H4 (cell line): Measurements from ENCODE around the gene PFKFB3. TPM values are rescaled to one million over a fixed set of nuclear protein-coding genes. Genes with fewer than 3 reads are reported as not detected.
"Not testable (repeated sequence)": the region's sequence is repeated elsewhere in the genome, so short reads cannot be mapped to it uniquely, and the experiment has no call there.

ENCODE experiments used
- DNase-seq: peaks from one replicate; pipeline ENCODE4 v3.0.0-alpha.2; 2015; ENCODE audit warnings: low spot score
- total RNA-seq: library from RNA; depleted of rRNA; stranded (reverse); fragments of >200 nt; shearing (Covaris generic); gene quantifications from 2 replicates; pipeline ENCODE4 v1.2.3, GENCODE V29; 2014

The PFKFB3 gene
- total RNA-seq, 1 experiment from 2014 or later: 11.3 TPM

DNA sequence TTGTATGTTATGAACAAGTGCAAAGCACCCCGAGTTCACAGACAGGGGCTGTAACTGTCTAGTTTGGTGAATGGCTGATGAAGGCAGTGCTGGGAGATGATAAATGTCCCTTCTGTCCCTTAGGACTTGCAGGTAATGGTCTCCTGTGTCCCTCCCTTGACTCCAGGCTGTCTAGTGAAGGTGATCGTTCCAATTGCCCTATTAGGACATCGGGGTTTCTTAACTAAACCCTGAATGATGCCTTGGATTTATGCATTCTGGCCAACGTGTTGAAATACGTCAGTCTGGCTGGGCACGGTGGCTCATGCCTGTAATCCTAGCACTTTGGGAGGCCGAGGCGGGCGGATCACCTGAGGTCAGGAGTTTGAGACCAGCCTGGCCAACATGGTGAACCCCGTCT, 69.4 kb downstream of the PFKFB3 start:
- no peak for DNase-seq

GRCh38 chr10:6273351-6273750, 70.6 kb downstream of the PFKFB3 start:
- DNase-seq: no peak

DNA sequence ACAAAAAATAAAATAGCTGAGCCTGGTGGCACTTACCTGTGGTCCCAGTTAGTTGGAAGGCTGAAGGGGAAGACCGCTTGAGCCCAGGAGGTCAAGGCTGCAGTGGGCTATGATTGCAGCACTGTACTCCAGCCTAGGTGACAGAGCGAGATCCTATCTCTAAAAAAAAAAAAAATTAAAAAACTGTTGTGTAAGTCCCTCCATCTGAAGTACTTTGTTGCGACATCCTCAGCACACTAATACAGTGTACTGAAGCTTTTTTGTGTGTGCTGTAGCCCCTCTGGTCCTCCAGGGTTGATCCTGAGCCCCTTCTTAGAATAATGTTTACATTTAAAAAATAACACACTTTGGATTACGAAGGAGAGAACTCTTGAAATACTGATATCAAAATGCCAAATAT, 71.3 kb downstream of the PFKFB3 start:
- no peak for DNase-seq

DNA sequence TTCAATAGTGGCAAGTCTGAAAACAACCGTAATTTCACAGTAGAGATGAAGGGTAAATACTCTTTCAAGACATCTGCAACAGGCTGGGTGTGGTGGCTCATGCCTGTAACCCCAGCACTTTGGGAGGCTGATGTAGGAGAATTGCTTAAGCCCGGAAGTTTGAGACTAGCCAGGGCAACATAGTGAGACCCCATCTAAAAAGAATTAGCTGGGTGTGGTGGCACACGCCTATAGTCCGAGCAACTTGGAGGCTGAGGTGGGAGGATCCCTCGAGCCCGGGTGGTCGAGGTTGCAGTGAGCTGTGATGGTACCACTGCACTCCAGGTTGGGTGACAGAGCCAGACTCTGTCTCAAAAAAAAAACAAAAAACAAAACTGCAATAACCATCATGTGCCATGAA, 71.8 kb downstream of the PFKFB3 start:
- DNase-seq: no peak

- peak; percentile 96 for DNase-seq
These were observed 72.6 kb downstream of the PFKFB3 start for GRCh38 chr10:6275022-6275997.

- no peak for DNase-seq
These were observed 73.6 kb downstream of the PFKFB3 start for GRCh38 chr10:6276356-6276755.

- DNase-seq: no peak
These were observed 75.9 kb downstream of the PFKFB3 start for GRCh38 chr10:6278519-6279120.

- peak; percentile 49 for DNase-seq
These were observed 77.0 kb downstream of the PFKFB3 start for GRCh38 chr10:6279540-6280267.

DNA sequence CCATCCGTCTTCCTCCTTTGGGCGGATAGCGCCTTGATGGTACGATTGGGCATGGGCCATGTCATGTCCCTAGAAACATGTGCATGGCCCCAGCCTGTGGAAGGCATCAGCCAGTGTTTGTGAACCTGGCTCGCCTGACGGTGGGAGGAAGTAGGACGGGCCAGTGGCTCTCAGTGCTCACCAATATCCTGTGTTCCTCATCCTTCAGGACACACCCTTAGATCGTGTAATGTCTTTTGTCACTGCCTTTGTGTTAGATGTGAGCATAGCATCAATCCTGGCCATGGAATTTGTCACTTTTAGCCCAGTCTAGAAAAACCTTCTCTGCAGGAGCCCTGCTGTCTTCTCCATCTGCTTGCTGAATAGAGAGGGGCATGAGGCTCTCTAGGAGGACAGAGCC, 77.6 kb downstream of the PFKFB3 start:
- DNase-seq: no peak

DNA sequence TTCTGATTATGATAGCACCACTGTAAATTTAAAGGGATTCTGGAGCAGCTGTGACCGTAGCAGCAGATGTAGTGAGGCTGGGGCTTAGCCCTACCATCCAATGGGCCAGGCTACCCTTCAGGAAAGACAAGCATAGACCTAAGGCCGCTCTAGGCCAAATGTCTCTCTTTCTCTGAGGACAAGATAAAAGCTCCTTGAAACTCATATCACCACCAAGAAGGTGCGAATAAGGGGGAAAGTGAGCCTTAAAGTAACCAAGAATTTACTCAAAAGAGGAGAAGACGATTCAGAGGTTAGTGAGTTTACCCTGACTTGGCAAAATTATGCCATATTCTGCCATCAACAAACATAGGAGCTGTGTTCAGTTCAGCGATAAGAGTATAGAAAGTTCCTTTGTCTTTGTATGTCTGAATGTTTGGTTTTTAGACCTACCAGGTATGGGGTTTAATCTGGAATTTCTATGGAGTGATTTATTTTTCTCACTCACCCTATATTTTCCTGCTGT, 79.8 kb downstream of the PFKFB3 start:
- DNase-seq: no peak

DNA sequence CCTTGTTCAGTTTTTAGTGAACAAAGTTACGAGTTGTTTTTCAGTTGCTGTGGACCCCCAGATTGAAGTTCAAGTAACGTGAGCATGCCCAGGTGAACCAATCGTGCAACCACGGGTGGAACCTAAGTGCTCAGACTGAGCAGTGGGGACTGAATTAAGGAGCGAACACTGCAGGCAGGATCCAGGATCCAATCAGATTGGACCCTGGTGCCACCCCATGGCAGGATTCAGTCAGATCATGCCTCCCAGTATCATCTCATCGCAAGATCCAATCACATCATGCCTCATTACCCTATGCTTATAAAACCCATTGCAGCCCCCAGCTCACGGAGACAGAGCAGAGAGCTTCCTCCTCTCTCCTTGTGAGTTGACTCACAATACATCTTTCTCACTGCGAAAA, 80.9 kb downstream of the PFKFB3 start:
- DNase-seq: no peak

DNA sequence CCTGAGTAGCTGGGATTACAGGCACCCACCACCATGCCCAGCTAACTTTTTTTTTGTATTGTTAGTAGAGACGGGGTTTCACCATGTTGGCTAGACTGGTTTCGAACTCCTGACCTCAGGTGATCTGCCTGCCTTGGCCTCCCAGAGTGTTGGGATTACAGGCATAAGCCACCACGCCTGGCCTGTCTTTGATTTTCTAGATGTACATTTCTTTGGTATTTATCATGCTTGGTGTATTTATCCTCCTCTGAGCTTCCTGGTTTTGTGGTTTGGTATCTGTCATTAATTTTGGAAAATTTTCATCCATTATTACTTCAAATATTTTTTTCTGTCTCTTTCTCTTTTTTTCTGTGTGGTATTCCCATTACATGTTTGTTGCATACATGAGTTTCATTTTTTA, 87.9 kb downstream of the PFKFB3 start:
- DNase-seq: not testable (repeated sequence)

DNA sequence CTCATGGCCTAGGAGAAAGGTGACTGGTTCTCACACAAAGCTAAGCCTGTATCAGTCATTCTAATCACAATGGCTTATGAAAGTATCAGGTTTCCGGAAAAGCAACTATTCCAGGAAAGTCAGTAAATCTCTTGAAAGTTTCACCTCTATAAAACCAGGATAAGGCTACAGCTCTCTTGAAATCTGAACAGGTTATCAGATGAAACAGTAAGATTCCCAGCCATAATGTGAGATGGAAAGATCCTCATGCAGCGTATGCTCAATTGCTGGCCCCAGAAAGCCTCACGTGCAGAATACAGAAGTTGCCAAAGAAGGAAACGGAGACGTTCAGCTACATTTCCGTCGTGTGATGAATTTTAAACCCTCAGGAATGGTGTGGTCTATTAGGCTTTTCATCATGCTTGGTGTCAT, 90.0 kb downstream of the PFKFB3 start:
- DNase-seq: no peak

- not testable (repeated sequence) for DNase-seq
These were observed 93.7 kb downstream of the PFKFB3 start for GRCh38 chr10:6296425-6296824.

GRCh38 chr10:6296828-6297251, 94.1 kb downstream of the PFKFB3 start:
- DNase-seq: no peak

GRCh38 chr10:6297522-6297921, 94.8 kb downstream of the PFKFB3 start:
- no peak for DNase-seq

DNA sequence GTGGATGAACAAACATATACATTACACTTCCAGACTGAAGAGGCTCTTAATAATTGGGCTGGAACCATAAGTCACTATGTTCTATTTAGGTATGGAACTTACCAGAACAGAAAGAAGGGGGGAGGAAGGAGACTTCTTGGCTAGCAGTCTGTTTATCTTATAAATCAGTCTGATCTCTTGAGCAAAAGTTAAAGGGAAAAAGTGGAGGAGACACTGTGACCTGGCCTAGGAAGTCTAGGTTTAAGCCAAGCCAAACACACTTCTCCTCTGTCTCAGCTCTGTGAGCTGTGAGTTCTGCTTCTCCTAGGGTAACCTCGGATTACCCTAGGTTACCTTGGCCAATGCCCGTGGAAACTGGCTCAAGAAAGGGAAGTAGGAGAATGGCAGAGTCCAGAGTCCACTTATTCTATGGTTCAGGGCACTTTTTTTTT, 95.2 kb downstream of the PFKFB3 start:
- DNase-seq: no peak

DNA sequence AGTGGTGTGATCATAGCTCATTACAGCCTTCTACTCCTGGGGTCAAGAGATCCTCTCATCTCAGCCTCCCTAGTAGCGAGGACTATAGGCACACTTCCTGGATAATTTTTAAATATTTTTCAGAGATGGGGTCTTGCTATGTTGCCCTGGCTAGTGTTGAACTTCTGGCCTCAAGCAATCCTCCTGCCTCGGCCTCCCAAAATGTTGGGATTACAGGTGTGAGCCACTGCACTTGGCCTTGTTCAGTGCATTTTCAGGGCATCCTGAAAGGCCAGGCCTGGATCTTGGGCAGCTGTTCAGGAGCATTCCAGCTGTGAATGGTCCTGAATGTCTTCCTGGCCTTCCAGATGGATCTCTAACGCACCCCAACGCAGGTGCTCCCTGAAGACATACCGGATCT, 95.7 kb downstream of the PFKFB3 start:
- DNase-seq: no peak

DNA sequence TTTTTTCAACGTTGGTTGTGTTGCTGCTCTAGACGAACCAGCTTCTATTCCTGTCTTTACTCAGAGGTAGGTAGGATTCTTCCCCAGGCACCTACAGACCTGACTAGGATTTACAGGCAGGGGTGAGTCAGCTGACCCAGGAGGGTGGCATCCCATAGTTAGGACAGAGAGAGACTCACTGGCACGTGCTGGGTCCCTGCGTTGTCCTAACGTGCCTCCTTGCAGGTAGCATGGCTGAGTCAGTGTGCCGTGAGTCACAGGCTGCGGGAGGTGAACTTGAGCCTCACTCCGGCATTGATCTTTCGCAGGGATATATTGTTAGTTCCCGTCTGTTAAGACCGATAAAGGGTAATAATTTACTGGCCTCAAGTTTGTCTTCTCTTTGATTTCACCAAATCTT, 96.5 kb downstream of the PFKFB3 start:
- DNase-seq: no peak

- no peak for DNase-seq
These were observed 97.0 kb downstream of the PFKFB3 start for GRCh38 chr10:6299743-6300105.

GRCh38 chr10:6300106-6300783, 97.5 kb downstream of the PFKFB3 start:
- DNase-seq: peak; percentile 11
